Ectodermal cell (in vitro differentiated cells): ENCODE measurements around the gene BTBD9.

Experiments used
- H3K27ac ChIP-seq: 2 replicates; pipeline ENCODE4 v1.7.0; 2013; ENCODE audit warnings: mild to moderate bottlenecking, low read depth, low read length; ENCODE audit not compliant: insufficient read depth, poor library complexity, severe bottlenecking
- H3K27me3 ChIP-seq: 2 replicates; pipeline ENCODE4 v1.7.0; 2013; ENCODE audit warnings: mild to moderate bottlenecking, low read length; ENCODE audit not compliant: insufficient read depth, control insufficient read depth, poor library complexity, severe bottlenecking
- H3K36me3 ChIP-seq: one replicate; pipeline ENCODE4 v1.7.0; 2013; ENCODE audit warnings: low read length; ENCODE audit not compliant: control insufficient read depth, insufficient read depth
- H3K4me1 ChIP-seq: one replicate; pipeline ENCODE4 v1.7.0; 2013; ENCODE audit warnings: low read length; ENCODE audit not compliant: control insufficient read depth, insufficient read depth
- H3K4me3 ChIP-seq: 2 replicates; pipeline ENCODE4 v1.7.0; 2013; ENCODE audit warnings: low read depth, low read length, control low read depth; ENCODE audit not compliant: insufficient read depth
- H3K9me3 ChIP-seq: 2 replicates; pipeline ENCODE4 v1.7.0; 2013; ENCODE audit warnings: mild to moderate bottlenecking, low read length, moderate library complexity; ENCODE audit not compliant: control insufficient read depth
- WGBS, 2 experiments: methylation state at CpG; one replicate each; pipeline ENCODE4 v1.1.7; 2013; ENCODE audit warnings: missing lambda C conversion rate in 2 of 2; 5-methylcytosine and 5-hydroxymethylcytosine counted together

BTBD9 gene

GRCh38 chr6:38320843-38321242, 318.9 kb downstream of the BTBD9 start:
- Histone ChIP-seq H3K27me3 (no peaks in the 10 kb centered on the region), H3K36me3 (no peaks in the 10 kb centered on the region), H3K4me1 (peaks cover 9% of the 10 kb centered on the region), H3K9me3 (no peaks in the 10 kb centered on the region), H3K4me3 (no peak overlapping the region), H3K27ac (no peak overlapping the region)
- 87 to 90% methylated on average over 6 of the region's 6 CpGs for WGBS, 2 experiments

GRCh38 chr6:38320358-38320757, 319.4 kb downstream of the BTBD9 start:
- H3K27me3 ChIP-seq, result no peaks in the 10 kb centered on the region
- H3K27ac ChIP-seq, result no peak overlapping the region
- no peak overlapping the region for H3K4me3 ChIP-seq
- H3K9me3 ChIP-seq, result no peaks in the 10 kb centered on the region
- H3K36me3 ChIP-seq, result no peaks in the 10 kb centered on the region
- 92 to 95% methylated on average over 3 of the region's 3 CpGs for WGBS, 2 experiments
- peaks cover 9% of the 10 kb centered on the region for H3K4me1 ChIP-seq

GRCh38 chr6:38319256-38320212, 320.2 kb downstream of the BTBD9 start:
- no peaks in the 10 kb centered on the region for H3K9me3 ChIP-seq
- H3K27me3 ChIP-seq, result no peaks in the 10 kb centered on the region
- H3K27ac ChIP-seq, result no peak overlapping the region
- WGBS, 2 experiments, result 85 to 87% methylated on average over 11 of the region's 11 CpGs
- H3K4me3 ChIP-seq, result no peak overlapping the region
- peaks cover 9% of the 10 kb centered on the region for H3K4me1 ChIP-seq
- H3K36me3 ChIP-seq, result no peaks in the 10 kb centered on the region

- H3K4me3 ChIP-seq, result no peak overlapping the region
- WGBS, 2 experiments, result 93% methylated on average over 1 of the region's 1 CpG; no CpG with 5 or more reads in 1 of the 2 experiments
- H3K9me3 ChIP-seq, result no peaks in the 10 kb centered on the region
- no peaks in the 10 kb centered on the region for H3K27me3 ChIP-seq
- no peaks in the 10 kb centered on the region for H3K36me3 ChIP-seq
- no peak overlapping the region for H3K27ac ChIP-seq
- H3K4me1 ChIP-seq, result peaks cover 3% of the 10 kb centered on the region
These were observed 323.4 kb downstream of the BTBD9 start for GRCh38 chr6:38316099-38316868.

- 84 to 91% methylated on average over 3 of the region's 3 CpGs for WGBS, 2 experiments
These were observed 328.5 kb downstream of the BTBD9 start for GRCh38 chr6:38311201-38311600.

GRCh38 chr6:38310061-38310460, 329.7 kb downstream of the BTBD9 start:
- H3K4me3 ChIP-seq, result no peak overlapping the region
- H3K27ac ChIP-seq, result no peak overlapping the region

More at GRCh38 chr6:38311201-38311600, 328.5 kb downstream of the BTBD9 start:
- H3K36me3 ChIP-seq, result no peaks in the 10 kb centered on the region
- H3K27ac ChIP-seq, result no peak overlapping the region
- no peaks in the 10 kb centered on the region for H3K27me3 ChIP-seq
- no peaks in the 10 kb centered on the region for H3K4me1 ChIP-seq
- no peaks in the 10 kb centered on the region for H3K9me3 ChIP-seq
- no peak overlapping the region for H3K4me3 ChIP-seq

GRCh38 chr6:38307740-38308139, 332.0 kb downstream of the BTBD9 start:
- Histone ChIP-seq H3K27me3 (no peaks in the 10 kb centered on the region), H3K9me3 (no peaks in the 10 kb centered on the region), H3K36me3 (no peaks in the 10 kb centered on the region), H3K4me1 (no peaks in the 10 kb centered on the region), H3K27ac (no peak overlapping the region), H3K4me3 (no peak overlapping the region)

More at GRCh38 chr6:38310061-38310460, 329.7 kb downstream of the BTBD9 start:
- Histone ChIP-seq H3K27me3 (no peaks in the 10 kb centered on the region), H3K4me1 (no peaks in the 10 kb centered on the region), H3K36me3 (no peaks in the 10 kb centered on the region), H3K9me3 (no peaks in the 10 kb centered on the region)
- 91 to 97% methylated on average over 5 of the region's 5 CpGs for WGBS, 2 experiments

- no peaks in the 10 kb centered on the region for H3K4me1 ChIP-seq
- H3K36me3 ChIP-seq, result no peaks in the 10 kb centered on the region
- no peak overlapping the region for H3K4me3 ChIP-seq
- H3K27me3 ChIP-seq, result no peaks in the 10 kb centered on the region
- H3K9me3 ChIP-seq, result no peaks in the 10 kb centered on the region
- H3K27ac ChIP-seq, result no peak overlapping the region
These were observed 332.8 kb downstream of the BTBD9 start for GRCh38 chr6:38306931-38307330.

- H3K27me3 ChIP-seq, result no peaks in the 10 kb centered on the region
- no peak overlapping the region for H3K27ac ChIP-seq
- H3K36me3 ChIP-seq, result no peaks in the 10 kb centered on the region
- WGBS, 2 experiments, result 94 to 96% methylated on average over 4 of the region's 4 CpGs
- no peaks in the 10 kb centered on the region for H3K9me3 ChIP-seq
- no peaks in the 10 kb centered on the region for H3K4me1 ChIP-seq
- no peak overlapping the region for H3K4me3 ChIP-seq
These were observed 333.6 kb downstream of the BTBD9 start for GRCh38 chr6:38305995-38306681.

- no peak overlapping the region for H3K4me3 ChIP-seq
- no peak overlapping the region for H3K27ac ChIP-seq
- H3K27me3 ChIP-seq, result no peaks in the 10 kb centered on the region
- H3K36me3 ChIP-seq, result no peaks in the 10 kb centered on the region
- WGBS, 2 experiments, result 87 to 93% methylated on average over 2 of the region's 2 CpGs
- H3K9me3 ChIP-seq, result no peaks in the 10 kb centered on the region
- no peaks in the 10 kb centered on the region for H3K4me1 ChIP-seq
These were observed 336.9 kb downstream of the BTBD9 start for GRCh38 chr6:38302838-38303237.
